B cell (primary cell): ENCODE measurements around the gene PPP1R14C.

Experiments
- CTCF ChIP-seq: fragments of 200-600 bp; IDR thresholded peaks from one replicate; pipeline ENCODE4 v1.8.0; 2022; ENCODE audit warnings: antibody characterized with exemption, mild to moderate bottlenecking
- EZH2 ChIP-seq: IDR thresholded peaks from 2 replicates; pipeline ENCODE4 v1.6.1; 2012; ENCODE audit warnings: borderline replicate concordance, low read depth, mild to moderate bottlenecking, moderate library complexity, low read length; ENCODE audit not compliant: insufficient read depth, poor library complexity, severe bottlenecking

- TF ChIP-seq EZH2 (no peak), CTCF (no peak)
Measured at GRCh38 chr6:150235218-150235617, 92.4 kb downstream of the PPP1R14C start.
